ENCODE results near the gene RASGRF2.

- no peak for TF ChIP-seq KDM5A (IDR thresholded peaks at IDR 0.05; ENCODE audit: borderline replicate concordance, low read length)
- TF ChIP-seq, protein P1, sequence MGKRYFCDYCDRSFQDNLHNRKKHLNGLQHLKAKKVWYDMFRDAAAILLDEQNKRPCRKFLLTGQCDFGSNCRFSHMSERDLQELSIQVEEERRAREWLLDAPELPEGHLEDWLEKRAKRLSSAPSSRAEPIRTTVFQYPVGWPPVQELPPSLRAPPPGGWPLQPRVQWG (CRISPR knock-in tag; IDR thresholded peaks at IDR 0.05; ENCODE audit: borderline replicate concordance, low read depth): no peak
- no peak for TF ChIP-seq ZNF367 (CRISPR knock-in tag; IDR thresholded peaks at IDR 0.05; ENCODE audit: borderline replicate concordance)
- TF ChIP-seq CTCF (CRISPR knock-in tag; IDR thresholded peaks at IDR 0.05): no peak
- no peak for TF ChIP-seq KDM5B (CRISPR knock-in tag; IDR thresholded peaks at IDR 0.05; ENCODE audit: borderline replicate concordance)
- no peak for TF ChIP-seq FOSL2 (CRISPR knock-in tag; IDR thresholded peaks at IDR 0.05)
- TF ChIP-seq EZH2 (conservative IDR thresholded peaks at IDR 0.05; ENCODE audit: low read depth, low read length): no peak
- TF ChIP-seq PHB2 (IDR thresholded peaks at IDR 0.05; ENCODE audit: partially characterized antibody): no peak
- TF ChIP-seq NAIF1 (CRISPR knock-in tag; IDR thresholded peaks at IDR 0.05; ENCODE audit: borderline replicate concordance): no peak
- no peak for TF ChIP-seq TCF12 (IDR thresholded peaks at IDR 0.05)
- no peak for TF ChIP-seq TCF12 (CRISPR knock-in tag; IDR thresholded peaks at IDR 0.05)
- TF ChIP-seq, protein P2, sequence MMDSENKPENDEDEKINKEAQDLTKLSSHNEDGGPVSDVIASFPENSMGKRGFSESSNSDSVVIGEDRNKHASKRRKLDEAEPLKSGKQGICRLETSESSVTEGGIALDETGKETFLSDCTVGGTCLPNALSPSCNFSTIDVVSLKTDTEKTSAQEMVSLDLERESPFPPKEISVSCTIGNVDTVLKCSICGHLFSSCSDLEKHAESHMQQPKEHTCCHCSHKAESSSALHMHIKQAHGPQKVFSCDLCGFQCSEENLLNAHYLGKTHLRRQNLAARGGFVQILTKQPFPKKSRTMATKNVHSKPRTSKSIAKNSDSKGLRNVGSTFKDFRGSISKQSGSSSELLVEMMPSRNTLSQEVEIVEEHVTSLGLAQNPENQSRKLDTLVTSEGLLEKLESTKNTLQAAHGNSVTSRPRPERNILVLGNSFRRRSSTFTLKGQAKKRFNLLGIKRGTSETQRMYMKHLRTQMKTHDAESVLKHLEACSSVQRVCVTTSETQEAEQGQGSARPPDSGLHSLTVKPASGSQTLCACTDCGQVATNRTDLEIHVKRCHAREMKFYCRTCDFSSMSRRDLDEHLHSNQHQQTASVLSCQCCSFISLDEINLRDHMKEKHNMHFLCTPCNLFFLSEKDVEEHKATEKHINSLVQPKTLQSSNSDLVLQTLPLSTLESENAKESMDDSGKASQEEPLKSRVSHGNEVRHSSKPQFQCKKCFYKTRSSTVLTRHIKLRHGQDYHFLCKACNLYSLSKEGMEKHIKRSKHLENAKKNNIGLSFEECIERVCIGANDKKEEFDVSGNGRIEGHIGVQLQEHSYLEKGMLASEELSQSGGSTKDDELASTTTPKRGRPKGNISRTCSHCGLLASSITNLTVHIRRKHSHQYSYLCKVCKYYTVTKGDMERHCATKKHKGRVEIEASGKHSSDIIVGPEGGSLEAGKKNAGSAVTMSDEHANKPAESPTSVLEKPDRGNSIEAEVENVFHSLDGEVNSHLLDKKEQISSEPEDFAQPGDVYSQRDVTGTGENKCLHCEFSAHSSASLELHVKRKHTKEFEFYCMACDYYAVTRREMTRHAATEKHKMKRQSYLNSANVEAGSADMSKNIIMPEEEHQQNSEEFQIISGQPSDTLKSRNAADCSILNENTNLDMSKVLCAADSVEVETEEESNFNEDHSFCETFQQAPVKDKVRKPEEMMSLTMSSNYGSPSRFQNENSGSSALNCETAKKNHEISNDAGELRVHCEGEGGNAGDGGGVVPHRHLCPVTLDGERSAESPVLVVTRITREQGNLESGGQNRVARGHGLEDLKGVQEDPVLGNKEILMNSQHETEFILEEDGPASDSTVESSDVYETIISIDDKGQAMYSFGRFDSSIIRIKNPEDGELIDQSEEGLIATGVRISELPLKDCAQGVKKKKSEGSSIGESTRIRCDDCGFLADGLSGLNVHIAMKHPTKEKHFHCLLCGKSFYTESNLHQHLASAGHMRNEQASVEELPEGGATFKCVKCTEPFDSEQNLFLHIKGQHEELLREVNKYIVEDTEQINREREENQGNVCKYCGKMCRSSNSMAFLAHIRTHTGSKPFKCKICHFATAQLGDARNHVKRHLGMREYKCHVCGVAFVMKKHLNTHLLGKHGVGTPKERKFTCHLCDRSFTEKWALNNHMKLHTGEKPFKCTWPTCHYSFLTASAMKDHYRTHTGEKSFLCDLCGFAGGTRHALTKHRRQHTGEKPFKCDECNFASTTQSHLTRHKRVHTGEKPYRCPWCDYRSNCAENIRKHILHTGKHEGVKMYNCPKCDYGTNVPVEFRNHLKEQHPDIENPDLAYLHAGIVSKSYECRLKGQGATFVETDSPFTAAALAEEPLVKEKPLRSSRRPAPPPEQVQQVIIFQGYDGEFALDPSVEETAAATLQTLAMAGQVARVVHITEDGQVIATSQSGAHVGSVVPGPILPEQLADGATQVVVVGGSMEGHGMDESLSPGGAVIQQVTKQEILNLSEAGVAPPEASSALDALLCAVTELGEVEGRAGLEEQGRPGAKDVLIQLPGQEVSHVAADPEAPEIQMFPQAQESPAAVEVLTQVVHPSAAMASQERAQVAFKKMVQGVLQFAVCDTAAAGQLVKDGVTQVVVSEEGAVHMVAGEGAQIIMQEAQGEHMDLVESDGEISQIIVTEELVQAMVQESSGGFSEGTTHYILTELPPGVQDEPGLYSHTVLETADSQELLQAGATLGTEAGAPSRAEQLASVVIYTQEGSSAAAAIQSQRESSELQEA (CRISPR knock-in tag; IDR thresholded peaks at IDR 0.05; ENCODE audit: not compliant biosample characterization): no peak
Observed at GRCh38 chr5:81140943-81141342, 180.8 kb downstream of the RASGRF2 start.

Data from HepG2 (cell line).